ENCODE measurements around the gene PHKB.

DNA sequence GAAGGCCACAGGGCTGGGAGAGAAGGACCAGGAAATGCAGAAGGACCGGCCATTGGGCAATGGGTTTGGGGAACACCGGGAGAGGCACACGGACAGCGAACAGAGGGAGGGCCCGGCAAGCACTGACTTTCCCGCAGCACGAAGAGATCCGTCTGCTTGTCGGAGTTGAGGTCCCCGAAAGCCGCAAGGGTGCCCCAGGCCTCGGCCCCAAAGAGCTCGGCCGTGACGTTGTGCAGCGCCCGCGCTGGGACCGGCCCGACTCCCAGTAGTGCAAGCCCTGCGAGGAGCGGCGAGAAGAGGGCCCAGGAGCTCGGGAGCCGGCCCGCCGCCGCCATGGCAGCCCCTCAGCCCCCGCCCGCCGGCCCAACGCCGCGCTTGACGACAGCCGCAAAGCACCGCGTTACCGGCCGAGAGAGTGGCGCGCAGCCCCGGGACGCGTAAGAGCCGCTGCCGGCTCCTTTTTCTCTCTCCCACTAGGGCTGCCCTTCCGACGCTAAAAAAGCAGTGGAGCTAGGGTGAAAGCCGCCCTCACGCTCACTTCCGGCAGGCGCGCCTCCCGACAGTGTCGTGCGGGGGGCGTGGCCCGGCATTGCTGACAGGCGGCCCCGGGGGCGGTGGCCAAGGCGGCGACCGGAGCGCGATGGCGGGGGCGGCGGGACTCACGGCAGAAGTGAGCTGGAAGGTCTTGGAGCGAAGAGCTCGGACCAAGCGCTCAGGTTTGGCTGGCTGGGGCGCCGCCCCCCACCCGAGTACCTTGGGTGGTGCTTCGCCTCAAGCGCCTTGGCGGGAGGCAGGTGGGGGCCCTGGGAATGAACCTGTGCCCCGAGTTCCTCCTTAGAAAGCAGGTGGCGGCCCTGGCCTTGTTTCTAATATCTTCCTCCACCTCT lies at the start of gene PHKB, which contains the start of gene ITFG1:
- TF ChIP-seq, protein P1, sequence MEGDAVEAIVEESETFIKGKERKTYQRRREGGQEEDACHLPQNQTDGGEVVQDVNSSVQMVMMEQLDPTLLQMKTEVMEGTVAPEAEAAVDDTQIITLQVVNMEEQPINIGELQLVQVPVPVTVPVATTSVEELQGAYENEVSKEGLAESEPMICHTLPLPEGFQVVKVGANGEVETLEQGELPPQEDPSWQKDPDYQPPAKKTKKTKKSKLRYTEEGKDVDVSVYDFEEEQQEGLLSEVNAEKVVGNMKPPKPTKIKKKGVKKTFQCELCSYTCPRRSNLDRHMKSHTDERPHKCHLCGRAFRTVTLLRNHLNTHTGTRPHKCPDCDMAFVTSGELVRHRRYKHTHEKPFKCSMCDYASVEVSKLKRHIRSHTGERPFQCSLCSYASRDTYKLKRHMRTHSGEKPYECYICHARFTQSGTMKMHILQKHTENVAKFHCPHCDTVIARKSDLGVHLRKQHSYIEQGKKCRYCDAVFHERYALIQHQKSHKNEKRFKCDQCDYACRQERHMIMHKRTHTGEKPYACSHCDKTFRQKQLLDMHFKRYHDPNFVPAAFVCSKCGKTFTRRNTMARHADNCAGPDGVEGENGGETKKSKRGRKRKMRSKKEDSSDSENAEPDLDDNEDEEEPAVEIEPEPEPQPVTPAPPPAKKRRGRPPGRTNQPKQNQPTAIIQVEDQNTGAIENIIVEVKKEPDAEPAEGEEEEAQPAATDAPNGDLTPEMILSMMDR (IDR thresholded peaks at IDR 0.05) = no peak
- no peak for TF ChIP-seq POLR2A (IDR thresholded peaks at IDR 0.05)

Measured in lower leg skin (tissue), 3 donors.